ENCODE data around the gene DGKQ.

DGKQ gene

GRCh38 chr4:986428-986878 is 13.1 kb upstream of the DGKQ start:
- Histone ChIP-seq H3K79me2 (ENCODE audit: low read length) (no peaks in the 10 kb centered on the region), H4K20me1 (ENCODE audit: insufficient read depth, low read length) (no peaks in the 10 kb centered on the region), H3K27me3 (ENCODE audit: low read depth, low read length) (no peaks in the 10 kb centered on the region), H2AFZ (ENCODE audit: low read depth, low read length) (peak overlapping the region; percentile 91), H3K4me2 (ENCODE audit: low read length) (peak overlapping the region; percentile 93), H3K36me3 (replicated peaks; ENCODE audit: low read depth, low read length) (no peaks in the 10 kb centered on the region), H3K27ac (ENCODE audit: low read length) (no peak overlapping the region), H3K9ac (ENCODE audit: low read length) (peak overlapping the region; percentile 80), H3K4me1 (ENCODE audit: low read length) (peaks cover 22% of the 10 kb centered on the region), H3K4me3 (ENCODE audit: low read length) (peak overlapping the region; percentile 90), H3K9me3 (ENCODE audit: insufficient read depth, low read length) (no peaks in the 10 kb centered on the region)
- no peak for TF ChIP-seq EZH2phosphoT487 (IDR thresholded peaks at IDR 0.05; ENCODE audit: low read depth)
- TF ChIP-seq CTCF (IDR thresholded peaks at IDR 0.05; ENCODE audit: low read depth, low read length) = no peak

GRCh38 chr4:985123-985830 is 11.9 kb upstream of the DGKQ start:
- no peak for TF ChIP-seq CTCF (IDR thresholded peaks at IDR 0.05; ENCODE audit: low read depth, low read length)
- Histone ChIP-seq H3K36me3 (replicated peaks; ENCODE audit: low read depth, low read length) (no peaks in the 10 kb centered on the region), H3K4me3 (ENCODE audit: low read length) (peak overlapping the region; percentile 76), H3K4me1 (ENCODE audit: low read length) (peaks cover 22% of the 10 kb centered on the region), H3K9ac (ENCODE audit: low read length) (peak overlapping the region; percentile 44), H3K79me2 (ENCODE audit: low read length) (no peaks in the 10 kb centered on the region), H2AFZ (ENCODE audit: low read depth, low read length) (peak overlapping the region; percentile 88), H4K20me1 (ENCODE audit: insufficient read depth, low read length) (no peaks in the 10 kb centered on the region), H3K9me3 (ENCODE audit: insufficient read depth, low read length) (no peaks in the 10 kb centered on the region), H3K4me2 (ENCODE audit: low read length) (peak overlapping the region; percentile 97), H3K27me3 (ENCODE audit: low read depth, low read length) (no peaks in the 10 kb centered on the region), H3K27ac (ENCODE audit: low read length) (no peak overlapping the region)

DNA sequence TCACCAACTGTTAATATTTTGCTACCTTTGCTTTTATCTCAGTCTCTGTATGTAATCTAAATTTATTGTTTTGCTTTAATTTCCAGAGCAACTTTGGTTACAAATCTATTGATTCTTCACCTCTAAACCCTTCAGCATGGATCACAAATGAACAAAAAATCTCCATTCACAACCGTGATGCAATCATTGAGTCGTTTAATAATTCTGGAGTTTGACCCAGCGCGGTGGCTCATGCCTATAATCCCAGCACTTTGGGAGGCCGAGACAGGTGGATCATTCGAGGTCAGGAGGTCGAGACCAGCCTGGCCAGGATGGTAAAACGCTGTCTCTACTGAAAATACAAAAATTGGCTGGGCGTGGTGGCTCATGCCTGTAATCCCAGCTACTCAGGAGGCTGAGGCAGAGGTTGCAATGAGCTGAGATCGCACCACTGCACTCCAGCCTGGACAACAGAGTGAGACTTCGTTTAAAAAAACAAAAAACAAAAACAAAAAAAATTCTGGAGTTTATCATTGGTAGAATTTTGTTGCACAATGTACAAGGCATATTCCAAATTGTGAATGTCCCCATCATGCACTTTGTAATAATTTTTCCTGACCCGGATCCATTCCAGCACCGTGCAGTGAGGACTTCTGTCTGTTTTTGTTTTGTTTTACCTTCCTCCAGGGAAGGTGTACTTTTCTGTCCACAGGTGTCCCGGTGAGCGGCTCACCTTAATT is 11.1 kb upstream of the DGKQ start:
- Histone ChIP-seq H3K4me1 (ENCODE audit: low read length) (peaks cover 22% of the 10 kb centered on the region), H2AFZ (ENCODE audit: low read depth, low read length) (peak overlapping the region; percentile 88), H3K9me3 (ENCODE audit: insufficient read depth, low read length) (no peaks in the 10 kb centered on the region), H3K9ac (ENCODE audit: low read length) (peak overlapping the region; percentile 44), H3K27ac (ENCODE audit: low read length) (no peak overlapping the region), H3K79me2 (ENCODE audit: low read length) (no peaks in the 10 kb centered on the region), H3K36me3 (replicated peaks; ENCODE audit: low read depth, low read length) (no peaks in the 10 kb centered on the region), H3K4me2 (ENCODE audit: low read length) (peak overlapping the region; percentile 97), H4K20me1 (ENCODE audit: insufficient read depth, low read length) (no peaks in the 10 kb centered on the region), H3K27me3 (ENCODE audit: low read depth, low read length) (no peaks in the 10 kb centered on the region), H3K4me3 (ENCODE audit: low read length) (peak overlapping the region; percentile 76)
- TF ChIP-seq EZH2phosphoT487 (IDR thresholded peaks at IDR 0.05; ENCODE audit: low read depth) (no peak), CTCF (IDR thresholded peaks at IDR 0.05; ENCODE audit: low read depth, low read length) (no peak)

GRCh38 chr4:982814-983213 is 9.4 kb upstream of the DGKQ start:
- H3K4me1 ChIP-seq (ENCODE audit: low read length) = peaks cover 22% of the 10 kb centered on the region
- H2AFZ ChIP-seq (ENCODE audit: low read depth, low read length) = no peak overlapping the region

More at GRCh38 chr4:982814-983213, 9.4 kb upstream of the DGKQ start:
- H3K36me3 ChIP-seq (replicated peaks; ENCODE audit: low read depth, low read length) = no peaks in the 10 kb centered on the region
- TF ChIP-seq CTCF (IDR thresholded peaks at IDR 0.05; ENCODE audit: low read depth, low read length) (no peak), EZH2phosphoT487 (IDR thresholded peaks at IDR 0.05; ENCODE audit: low read depth) (no peak)
- H4K20me1 ChIP-seq (ENCODE audit: insufficient read depth, low read length) = no peaks in the 10 kb centered on the region
- no peak overlapping the region for H3K4me3 ChIP-seq (ENCODE audit: low read length)
- no peak overlapping the region for H3K27ac ChIP-seq (ENCODE audit: low read length)
- no peaks in the 10 kb centered on the region for H3K27me3 ChIP-seq (ENCODE audit: low read depth, low read length)
- no peak overlapping the region for H3K9ac ChIP-seq (ENCODE audit: low read length)
- no peaks in the 10 kb centered on the region for H3K79me2 ChIP-seq (ENCODE audit: low read length)
- H3K9me3 ChIP-seq (ENCODE audit: insufficient read depth, low read length) = no peaks in the 10 kb centered on the region
- H3K4me2 ChIP-seq (ENCODE audit: low read length) = no peak overlapping the region
